HepG2 (cell line): ENCODE measurements around the gene SLCO3A1. TPM values are rescaled to one million over a fixed set of nuclear protein-coding genes. Genes with fewer than 3 reads are reported as not detected.

Source experiments
- ATAC-seq: fragments of 200-7000 bp; cut with Tn5 transposase; 3 replicates; pipeline ENCODE4 v1.9.1; 2020; ENCODE audit warnings: mild to moderate bottlenecking, moderate library complexity
- BruUV-seq: library from RNA; stranded (reverse); fragments of 400-500 nt; replicated peaks from 2 replicates; lab custom pipeline; 2021; lab: Mats Ljungman, UMichigan
- CTCF ChIA-PET: fragments of 300-600 bp; formaldehyde crosslinking; extraction: SDS; loops from one replicate; lab custom pipeline; 2021; ENCODE audit warnings: low total read pairs, inconsistent platforms, low intra/inter-chr PET ratio; lab: Yijun Ruan, JAX
- POLR2A ChIA-PET: fragments of 350-600 bp; sonication (Branson Sonifier 250); formaldehyde crosslinking; loops from one replicate; lab custom pipeline; 2020; ENCODE audit warnings: antibody characterized with exemption, inconsistent platforms; lab: Yijun Ruan, JAX
- DNase-seq: peaks from one replicate; pipeline ENCODE4 v3.0.0-alpha.2; 2015; ENCODE audit warnings: low spot score
- FAIRE-seq: peaks from 3 replicates; lab custom pipeline; 2011; peaks lifted over from hg19 to GRCh38; lab: Jason Lieb, UNC
- H2AFZ ChIP-seq: one replicate; pipeline ENCODE4 v1.6.1; 2011; ENCODE audit warnings: low read length, inconsistent platforms
- H3K27ac ChIP-seq: fragments of 300-600 bp; 3 replicates; pipeline ENCODE4 v1.8.0; 2011; ENCODE audit warnings: mixed run types, mild to moderate bottlenecking, mixed read lengths, low read length, inconsistent platforms; ENCODE audit not compliant: insufficient read depth; ENCODE audit errors: extremely low read length
- H3K27me3 ChIP-seq, 2 experiments: fragments of 200-600 bp in 1 of 2; 2 replicates in 1 of 2; 3 replicates in 1 of 2; pipeline versions ENCODE4 v1.6.0 to v1.8.0; 2011; ENCODE audit warnings: low read length in 2 of 2, mild to moderate bottlenecking in 2 of 2, moderate library complexity in 2 of 2, inconsistent platforms in 1 of 2; ENCODE audit not compliant: insufficient read depth in 2 of 2, control insufficient read depth in 1 of 2
- H3K36me3 ChIP-seq, 2 experiments: fragments of 200-600 bp in 1 of 2; replicated peaks in 1 of 2; 2 replicates in 1 of 2; 3 replicates in 1 of 2; pipeline versions ENCODE4 v1.5.1 to v1.8.0; 2011; ENCODE audit warnings: low read length in 2 of 2, inconsistent platforms in 1 of 2; ENCODE audit not compliant: insufficient read depth in 2 of 2, control insufficient read depth in 1 of 2
- H3K4me1 ChIP-seq: 2 replicates; pipeline ENCODE4 v1.5.1; 2012; ENCODE audit warnings: low read length, inconsistent platforms; ENCODE audit not compliant: insufficient read depth
- H3K4me2 ChIP-seq: 2 replicates; pipeline ENCODE4 v1.6.0; 2011; ENCODE audit warnings: low read depth, low read length, inconsistent platforms
- H3K4me3 ChIP-seq, 3 experiments: fragments of 200-600 bp in 1 of 3; sonication (generic), shearing (Covaris generic) in 1 of 3; replicated peaks in 1 of 3; 2 replicates each; pipeline ENCODE4 v1.5.1; 2011 to 2016; ENCODE audit warnings: low read length in 3 of 3, inconsistent platforms in 2 of 3, low read depth in 2 of 3, mild to moderate bottlenecking in 2 of 3, control low read depth in 1 of 3, mixed read lengths in 1 of 3; ENCODE audit not compliant: insufficient read depth in 1 of 3
- H3K79me2 ChIP-seq: one replicate; pipeline ENCODE4 v1.6.1; 2011; ENCODE audit warnings: low read length, inconsistent platforms; ENCODE audit not compliant: insufficient read depth
- H3K9ac ChIP-seq: 2 replicates; pipeline ENCODE4 v1.6.0; 2011; ENCODE audit warnings: mild to moderate bottlenecking, low read depth, low read length, inconsistent platforms; ENCODE audit not compliant: insufficient read depth
- H3K9me3 ChIP-seq: 2 replicates; pipeline ENCODE4 v1.5.1; 2012; ENCODE audit warnings: mild to moderate bottlenecking, low read length
- H4K20me1 ChIP-seq: 2 replicates; pipeline ENCODE4 v1.6.0; 2011; ENCODE audit warnings: inconsistent platforms, mild to moderate bottlenecking, low read length, moderate library complexity; ENCODE audit not compliant: insufficient read depth
- ELF3 ChIP-seq: IDR thresholded peaks from 2 replicates; pipeline ENCODE4 v1.6.1; 2016; ENCODE audit warnings: missing genetic modification reagents, missing compliant biosample characterization
- FIP1L1 ChIP-seq: fragments of 200-400 bp; formaldehyde crosslinking; IDR thresholded peaks from 2 replicates; pipeline ENCODE4 v1.6.1; 2018; ENCODE audit warnings: low read depth, mild to moderate bottlenecking, low read length, moderate library complexity, borderline replicate concordance; ENCODE audit not compliant: insufficient read depth
- HHEX ChIP-seq: IDR thresholded peaks from 2 replicates; pipeline ENCODE4 v1.6.1; 2016; ENCODE audit warnings: control low read depth
- ZBTB1 ChIP-seq: sonication (generic); formaldehyde crosslinking; IDR thresholded peaks from 2 replicates; pipeline ENCODE4 v1.4.0; 2020; ENCODE audit warnings: missing genetic modification reagents, borderline replicate concordance
- ZNF83 ChIP-seq: sonication (generic); formaldehyde crosslinking; IDR thresholded peaks from 2 replicates; pipeline ENCODE4 v1.4.0; 2020; ENCODE audit warnings: missing genetic modification reagents, mild to moderate bottlenecking, borderline replicate concordance
- ZSCAN22 ChIP-seq: sonication (generic); formaldehyde crosslinking; IDR thresholded peaks from 2 replicates; pipeline ENCODE4 v1.4.0; 2020; ENCODE audit warnings: mild to moderate bottlenecking, missing genetic modification reagents
- WGBS: methylation state at CpG from one replicate; pipeline ENCODE4 v1.1.6; 2017; ENCODE audit warnings: low lambda C conversion rate; 5-methylcytosine and 5-hydroxymethylcytosine counted together
- in situ Hi-C: cut with HindIII; loops from 2 replicates; pipeline ENCODE4 v1.10.0; 2017; ENCODE audit warnings: low pct_unique_long_range_greater_than_20kb; ENCODE audit not compliant: extremely low pct_ligation_motif_present
- intact Hi-C: fragments of 100-400 bp; cut with micrococcal nuclease; formaldehyde crosslinking; loops from one replicate; pipeline ENCODE4 v1.10.0; 2022; ENCODE audit not compliant: unreplicated experiment
- polyA plus RNA-seq, 8 experiments: library from polyadenylated mRNA; depleted of rRNA in 3 of 8; stranded (reverse) in 7 of 8; unstranded in 1 of 8; fragments of >200 nt; fragmentation: Illumina TruSeq in 4 of 8; extraction: Trizol in 4 of 8; gene quantifications; 2 replicates each; pipeline versions ENCODE4 v1.2.1 to v1.2.3, GENCODE V29; 2011 to 2016; ENCODE audit warnings: low read depth in 4 of 8, missing spikeins in 1 of 8, mixed read lengths in 1 of 8; ENCODE audit not compliant: insufficient read depth in 1 of 8
- total RNA-seq, 5 experiments: library from RNA; depleted of rRNA; stranded (reverse); fragments of >200 nt; fragmentation: Illumina TruSeq; extraction: Trizol; gene quantifications; 2 replicates each; pipeline ENCODE4 v1.2.3, GENCODE V29; 2016; ENCODE audit warnings: low read depth in 1 of 5
- TF ChIP-seq, protein P1 (sequence below): sonication (generic); formaldehyde crosslinking; IDR thresholded peaks from 2 replicates; pipeline ENCODE4 v1.8.0; 2022; ENCODE audit warnings: missing genetic modification reagents, low read depth, mild to moderate bottlenecking, borderline replicate concordance
- TF ChIP-seq, protein P2 (sequence below): sonication (generic); formaldehyde crosslinking; conservative IDR thresholded peaks from 2 replicates; pipeline ENCODE4 v1.4.0; 2020; ENCODE audit warnings: missing genetic modification reagents
- TF ChIP-seq, protein P3 (sequence below): IDR thresholded peaks from 2 replicates; pipeline ENCODE4 v1.6.1; 2018; ENCODE audit warnings: missing genetic modification reagents, mild to moderate bottlenecking, missing compliant biosample characterization
- TF ChIP-seq, protein P4 (sequence below): sonication (generic); formaldehyde crosslinking; IDR thresholded peaks from 2 replicates; pipeline ENCODE4 v1.5.0; 2020; ENCODE audit warnings: mild to moderate bottlenecking, missing genetic modification reagents
- TF ChIP-seq, protein P5 (sequence below): sonication (generic); formaldehyde crosslinking; IDR thresholded peaks from 2 replicates; pipeline ENCODE4 v1.4.0; 2020; ENCODE audit warnings: missing genetic modification reagents

Gene SLCO3A1
- total and polyA plus RNA-seq, 2 of the 13 experiments (the other 11 are each of a cell fraction or from before 2014, with no cell fraction given), result 0.02 TPM; not detected in 1

DNA sequence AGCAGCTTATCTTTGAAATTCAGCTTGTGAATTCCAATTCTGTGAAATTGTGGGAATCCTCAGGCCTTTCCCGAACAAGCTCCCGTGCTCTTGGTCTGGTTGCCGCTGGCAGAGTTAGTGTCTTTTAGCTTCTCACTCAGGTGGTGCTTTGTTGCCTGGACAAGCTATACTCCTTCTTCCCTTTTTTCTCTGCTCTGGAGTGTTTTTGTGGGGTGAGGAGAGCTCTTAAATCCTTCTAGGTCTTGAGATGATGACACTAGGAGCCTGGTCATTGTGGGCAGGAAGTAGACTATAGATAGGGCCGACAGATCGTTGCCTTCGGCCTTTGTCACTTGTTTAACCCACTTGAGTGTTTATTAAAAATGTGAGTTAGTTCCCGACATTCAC, 93.8 kb downstream of the SLCO3A1 start (continued):
- TF ChIP-seq, protein P1, sequence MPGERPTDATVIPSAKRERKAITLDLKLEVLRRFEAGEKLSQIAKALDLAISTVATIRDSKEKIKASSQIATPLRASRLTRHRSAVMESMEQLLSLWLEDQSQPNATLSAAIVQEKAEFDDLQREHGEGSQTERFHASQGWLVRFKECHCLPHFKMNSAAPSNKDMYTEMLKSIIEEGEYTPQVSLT (CRISPR knock-in tag), result no peak
- TF ChIP-seq, protein P2, sequence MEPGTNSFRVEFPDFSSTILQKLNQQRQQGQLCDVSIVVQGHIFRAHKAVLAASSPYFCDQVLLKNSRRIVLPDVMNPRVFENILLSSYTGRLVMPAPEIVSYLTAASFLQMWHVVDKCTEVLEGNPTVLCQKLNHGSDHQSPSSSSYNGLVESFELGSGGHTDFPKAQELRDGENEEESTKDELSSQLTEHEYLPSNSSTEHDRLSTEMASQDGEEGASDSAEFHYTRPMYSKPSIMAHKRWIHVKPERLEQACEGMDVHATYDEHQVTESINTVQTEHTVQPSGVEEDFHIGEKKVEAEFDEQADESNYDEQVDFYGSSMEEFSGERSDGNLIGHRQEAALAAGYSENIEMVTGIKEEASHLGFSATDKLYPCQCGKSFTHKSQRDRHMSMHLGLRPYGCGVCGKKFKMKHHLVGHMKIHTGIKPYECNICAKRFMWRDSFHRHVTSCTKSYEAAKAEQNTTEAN (CRISPR knock-in tag), result no peak

DNA sequence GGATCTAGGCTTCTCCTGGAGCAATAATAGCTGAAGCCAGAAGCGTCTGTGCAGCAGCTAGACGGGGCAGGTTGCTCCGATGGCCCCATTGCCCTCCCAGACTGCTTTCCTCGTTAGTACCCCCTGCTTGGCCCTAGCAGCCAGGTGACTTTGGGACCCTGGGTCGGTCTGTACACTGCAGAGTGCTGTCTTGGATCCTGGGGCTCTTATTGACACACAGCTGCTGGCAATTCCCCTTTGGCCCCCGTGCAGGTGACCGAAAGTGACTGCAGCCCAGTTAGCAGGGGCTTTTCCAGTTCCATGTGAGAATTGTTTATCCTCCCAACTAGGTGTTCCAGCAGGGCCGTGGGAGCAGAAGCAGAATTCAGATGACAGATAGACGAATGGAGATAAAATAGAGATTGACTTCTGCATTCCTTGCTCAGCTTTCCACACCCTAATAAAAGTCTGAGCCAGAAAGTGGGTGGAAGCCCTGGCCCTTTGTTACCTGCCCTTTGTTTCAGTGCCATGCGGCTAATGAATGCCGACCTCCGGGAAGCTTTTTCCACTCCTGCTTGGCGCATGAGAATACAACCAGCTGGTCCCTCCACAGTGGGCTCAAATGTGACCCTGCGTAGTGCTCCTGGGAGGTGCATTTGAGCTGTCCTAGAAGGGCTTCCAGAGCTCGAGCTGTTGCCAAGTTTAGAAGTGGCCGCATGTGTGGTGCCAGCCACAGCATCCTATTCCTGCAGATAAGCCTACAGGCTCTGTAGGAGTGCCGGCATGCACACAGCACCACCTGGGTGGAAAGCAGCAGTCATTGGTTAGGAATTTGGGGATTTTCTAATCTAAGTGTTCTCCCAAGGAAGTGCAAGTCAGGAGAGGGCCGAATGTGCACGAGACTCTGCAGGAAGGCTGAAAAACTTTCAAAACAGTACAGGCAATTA, 94.4 kb downstream of the SLCO3A1 start:
- intact Hi-C loops, result no loop called here
- ChIA-PET POLR2A (no interaction called here), CTCF (no interaction called here)
- FAIRE-seq, result no peak
- H3K36me3 ChIP-seq, result no peaks in the 10 kb centered on the region
- no peaks in the 10 kb centered on the region for H3K9me3 ChIP-seq
- in situ Hi-C loops, result no loop called here
- no peak overlapping the region for H3K27ac ChIP-seq
- no TSS peak for BruUV-seq
- no peaks in the 10 kb centered on the region for H3K79me2 ChIP-seq
- H3K9ac ChIP-seq, result no peak overlapping the region
- no peak overlapping the region for H3K4me3 ChIP-seq
- H3K4me2 ChIP-seq, result no peak overlapping the region
- whole genome bisulfite sequencing, result 19% methylated on average over 14 of the region's 19 CpGs
- H3K27me3 ChIP-seq, result peaks cover 0 to 20% of the 10 kb centered on the region in 2 experiments; a peak in 2 of 5 replicates
- ATAC-seq, result no peak
- H4K20me1 ChIP-seq, result no peaks in the 10 kb centered on the region
- H2AFZ ChIP-seq, result no peak overlapping the region
- no peaks in the 10 kb centered on the region for H3K4me1 ChIP-seq
- DNase-seq, result no peak
- TF ChIP-seq ELF3 (CRISPR knock-in tag), result no peak
- TF ChIP-seq FIP1L1, result no peak
- no peak for TF ChIP-seq ZBTB1 (CRISPR knock-in tag)
- TF ChIP-seq, protein P3, sequence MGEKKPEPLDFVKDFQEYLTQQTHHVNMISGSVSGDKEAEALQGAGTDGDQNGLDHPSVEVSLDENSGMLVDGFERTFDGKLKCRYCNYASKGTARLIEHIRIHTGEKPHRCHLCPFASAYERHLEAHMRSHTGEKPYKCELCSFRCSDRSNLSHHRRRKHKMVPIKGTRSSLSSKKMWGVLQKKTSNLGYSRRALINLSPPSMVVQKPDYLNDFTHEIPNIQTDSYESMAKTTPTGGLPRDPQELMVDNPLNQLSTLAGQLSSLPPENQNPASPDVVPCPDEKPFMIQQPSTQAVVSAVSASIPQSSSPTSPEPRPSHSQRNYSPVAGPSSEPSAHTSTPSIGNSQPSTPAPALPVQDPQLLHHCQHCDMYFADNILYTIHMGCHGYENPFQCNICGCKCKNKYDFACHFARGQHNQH, result no peak
- TF ChIP-seq HHEX (CRISPR knock-in tag), result no peak
- no peak for TF ChIP-seq ZSCAN22 (CRISPR knock-in tag)
- no peak for TF ChIP-seq ZNF83
- TF ChIP-seq, protein P4, sequence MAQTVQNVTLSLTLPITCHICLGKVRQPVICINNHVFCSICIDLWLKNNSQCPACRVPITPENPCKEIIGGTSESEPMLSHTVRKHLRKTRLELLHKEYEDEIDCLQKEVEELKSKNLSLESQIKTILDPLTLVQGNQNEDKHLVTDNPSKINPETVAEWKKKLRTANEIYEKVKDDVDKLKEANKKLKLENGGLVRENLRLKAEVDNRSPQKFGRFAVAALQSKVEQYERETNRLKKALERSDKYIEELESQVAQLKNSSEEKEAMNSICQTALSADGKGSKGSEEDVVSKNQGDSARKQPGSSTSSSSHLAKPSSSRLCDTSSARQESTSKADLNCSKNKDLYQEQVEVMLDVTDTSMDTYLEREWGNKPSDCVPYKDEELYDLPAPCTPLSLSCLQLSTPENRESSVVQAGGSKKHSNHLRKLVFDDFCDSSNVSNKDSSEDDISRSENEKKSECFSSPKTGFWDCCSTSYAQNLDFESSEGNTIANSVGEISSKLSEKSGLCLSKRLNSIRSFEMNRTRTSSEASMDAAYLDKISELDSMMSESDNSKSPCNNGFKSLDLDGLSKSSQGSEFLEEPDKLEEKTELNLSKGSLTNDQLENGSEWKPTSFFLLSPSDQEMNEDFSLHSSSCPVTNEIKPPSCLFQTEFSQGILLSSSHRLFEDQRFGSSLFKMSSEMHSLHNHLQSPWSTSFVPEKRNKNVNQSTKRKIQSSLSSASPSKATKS (CRISPR knock-in tag), result no peak
- TF ChIP-seq, protein P5, sequence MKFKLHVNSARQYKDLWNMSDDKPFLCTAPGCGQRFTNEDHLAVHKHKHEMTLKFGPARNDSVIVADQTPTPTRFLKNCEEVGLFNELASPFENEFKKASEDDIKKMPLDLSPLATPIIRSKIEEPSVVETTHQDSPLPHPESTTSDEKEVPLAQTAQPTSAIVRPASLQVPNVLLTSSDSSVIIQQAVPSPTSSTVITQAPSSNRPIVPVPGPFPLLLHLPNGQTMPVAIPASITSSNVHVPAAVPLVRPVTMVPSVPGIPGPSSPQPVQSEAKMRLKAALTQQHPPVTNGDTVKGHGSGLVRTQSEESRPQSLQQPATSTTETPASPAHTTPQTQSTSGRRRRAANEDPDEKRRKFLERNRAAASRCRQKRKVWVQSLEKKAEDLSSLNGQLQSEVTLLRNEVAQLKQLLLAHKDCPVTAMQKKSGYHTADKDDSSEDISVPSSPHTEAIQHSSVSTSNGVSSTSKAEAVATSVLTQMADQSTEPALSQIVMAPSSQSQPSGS (CRISPR knock-in tag), result no peak
